NCI-H526 (cell line): ENCODE results near the gene PTPRO.

ENCODE experiments used
- DNase-seq, 2 experiments: peaks; one replicate each; lab custom pipeline; 2025; lab: John Stamatoyannopoulos, UW

Gene PTPRO

DNA sequence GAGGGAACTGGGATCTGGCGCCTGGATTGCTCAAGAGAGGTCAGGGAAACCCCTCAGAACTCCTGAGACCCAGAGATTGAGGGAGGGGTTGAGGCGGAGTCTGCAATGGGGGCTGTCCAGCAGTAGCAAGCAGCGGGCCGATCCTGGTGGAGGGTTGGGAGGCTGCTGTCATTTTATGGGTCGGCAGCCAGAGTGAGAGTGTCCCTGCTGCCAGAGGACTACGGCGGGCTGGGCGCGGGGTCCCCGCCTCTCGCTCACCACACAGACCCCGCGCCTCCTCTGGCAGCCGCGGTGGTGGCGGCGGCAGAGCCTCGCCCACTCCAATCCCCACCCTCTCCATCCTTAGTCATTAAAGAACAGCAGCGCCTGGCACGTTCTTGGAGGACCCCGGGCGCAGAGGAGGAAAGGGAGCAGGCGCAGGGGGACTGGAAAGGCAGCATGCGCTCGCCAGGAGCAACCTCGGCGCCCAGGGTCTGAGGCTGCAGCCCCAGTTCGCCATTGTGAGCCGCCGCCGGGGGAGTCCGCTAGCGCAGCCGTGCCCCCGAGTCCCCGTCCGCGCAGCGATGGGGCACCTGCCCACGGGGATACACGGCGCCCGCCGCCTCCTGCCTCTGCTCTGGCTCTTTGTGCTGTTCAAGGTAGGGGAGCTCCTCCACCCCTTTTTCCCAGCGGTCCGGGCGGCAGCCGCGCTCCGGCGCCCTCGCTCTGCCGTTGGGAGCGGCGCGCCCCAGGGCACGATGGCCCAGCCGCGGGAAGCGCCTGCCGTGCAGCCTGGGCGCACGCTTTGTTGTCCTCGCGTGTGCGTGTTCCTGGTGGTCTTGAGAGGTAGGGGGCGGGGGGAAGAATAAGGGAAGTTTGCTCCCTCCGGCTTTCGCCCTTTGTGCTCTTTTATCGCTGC is at the start of gene PTPRO:
TSS of gene PTPRO (plus strand) at position 345 of the 898 bp plus-strand sequence.
- peak; percentile 64 to 81 for DNase-seq

DNA sequence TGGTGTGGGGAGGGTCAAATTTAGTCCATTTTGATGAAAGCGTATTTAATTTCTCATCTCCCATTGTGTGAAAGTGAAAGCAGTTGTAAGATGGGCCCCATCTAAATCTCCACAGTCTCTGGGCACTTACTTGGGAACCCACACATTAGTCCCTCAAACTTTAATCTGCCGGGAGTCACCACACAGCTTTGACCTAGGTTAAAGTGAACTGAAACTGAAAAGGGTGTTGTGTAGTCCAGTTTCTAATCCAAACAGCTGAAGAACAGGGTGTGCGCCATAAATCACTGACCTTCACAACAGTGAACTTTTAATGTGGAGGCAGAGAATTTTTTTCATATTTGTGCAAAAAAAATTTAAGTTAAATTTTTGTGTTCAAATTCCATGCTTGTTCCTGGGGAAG is 48.4 kb upstream of the PTPRO start:
- DNase-seq, result no peak

DNA sequence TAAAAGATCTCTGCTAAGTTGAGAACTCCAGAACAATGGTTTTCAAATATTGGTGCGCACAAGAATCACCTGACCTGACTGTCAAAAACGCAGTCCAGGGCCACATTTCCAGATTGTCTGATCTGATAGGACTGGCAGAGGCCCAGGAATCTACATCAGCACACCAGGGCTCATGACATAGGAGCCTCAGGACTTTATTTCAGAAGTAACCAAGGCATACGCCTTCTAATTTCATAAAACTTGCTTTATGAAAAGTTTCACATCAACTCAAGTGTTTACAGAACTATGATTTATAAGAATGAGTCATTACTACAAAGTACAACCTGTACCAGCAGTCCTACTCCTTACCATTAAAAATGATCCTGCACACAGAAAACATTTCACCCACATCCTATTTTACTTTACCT is 47.7 kb upstream of the PTPRO start:
- no peak for DNase-seq

DNA sequence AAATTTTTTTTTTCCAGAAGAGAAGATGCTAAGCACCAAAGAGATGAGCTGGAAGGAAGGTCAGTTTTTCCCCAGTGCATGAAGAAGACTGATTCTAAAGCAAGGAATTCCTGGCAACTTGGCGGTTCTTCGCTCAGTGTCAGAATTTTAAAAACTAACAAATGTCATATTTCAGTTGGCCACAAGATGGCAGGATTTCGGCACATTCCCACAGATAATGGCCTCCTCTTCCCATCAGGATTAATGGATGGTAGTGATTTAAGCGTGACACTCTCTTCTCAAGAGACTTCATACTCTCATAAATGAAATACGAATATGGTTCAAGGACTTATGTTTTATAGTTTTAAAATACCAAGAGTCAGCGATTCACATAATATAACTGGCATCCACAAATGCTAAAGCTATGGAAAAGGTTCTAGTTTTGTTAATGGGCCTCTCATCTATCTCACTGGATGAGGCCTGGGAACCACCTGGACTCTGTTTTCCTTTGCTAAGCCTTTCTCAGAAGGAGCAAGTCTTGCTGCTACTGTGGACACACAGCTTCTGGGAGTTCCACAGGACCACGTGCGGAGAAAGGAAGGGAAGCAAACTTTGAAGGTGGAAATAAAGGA is 46.1 kb upstream of the PTPRO start:
- peak in 1 of 2 experiments; percentile 53 for DNase-seq

DNA sequence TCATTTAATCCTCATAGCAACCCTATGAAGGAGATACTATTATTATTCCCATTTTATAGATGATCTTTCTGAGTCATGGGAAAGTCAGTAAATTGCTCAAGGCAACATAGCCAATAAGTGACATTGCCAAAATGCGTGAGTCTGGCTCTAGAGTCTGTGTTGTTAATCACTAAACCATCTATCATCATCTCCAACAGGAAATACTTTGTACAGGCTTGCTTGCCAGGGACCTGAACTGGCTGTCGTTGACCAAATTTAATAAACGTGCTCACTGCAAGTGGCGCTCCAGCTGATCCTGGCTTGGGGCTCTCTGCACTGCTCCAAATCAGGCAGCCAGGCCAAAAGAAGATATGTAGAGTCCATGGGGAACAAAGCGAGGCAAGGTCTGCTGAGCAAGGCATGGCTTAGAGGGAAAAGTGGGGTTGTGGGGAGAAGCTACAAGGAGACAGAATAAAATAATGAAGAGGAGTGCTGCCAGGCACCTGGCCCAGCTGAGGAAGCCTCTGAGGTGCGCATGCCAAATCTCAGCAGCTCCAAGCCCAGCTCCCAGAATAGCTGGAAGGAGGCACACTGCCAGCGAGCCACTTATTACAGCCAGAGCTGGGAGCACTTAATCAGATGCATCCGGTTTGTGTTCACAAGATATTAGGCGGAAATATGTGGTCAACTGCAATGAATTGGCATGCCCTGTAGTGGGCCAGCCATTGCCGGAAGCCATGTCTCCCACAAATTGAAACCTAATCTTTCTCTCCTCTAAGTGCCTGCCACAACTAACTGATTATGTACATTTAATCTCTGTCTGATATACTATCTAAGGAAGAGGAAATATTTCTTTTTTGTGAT is 43.3 kb upstream of the PTPRO start:
- no peak for DNase-seq

DNA sequence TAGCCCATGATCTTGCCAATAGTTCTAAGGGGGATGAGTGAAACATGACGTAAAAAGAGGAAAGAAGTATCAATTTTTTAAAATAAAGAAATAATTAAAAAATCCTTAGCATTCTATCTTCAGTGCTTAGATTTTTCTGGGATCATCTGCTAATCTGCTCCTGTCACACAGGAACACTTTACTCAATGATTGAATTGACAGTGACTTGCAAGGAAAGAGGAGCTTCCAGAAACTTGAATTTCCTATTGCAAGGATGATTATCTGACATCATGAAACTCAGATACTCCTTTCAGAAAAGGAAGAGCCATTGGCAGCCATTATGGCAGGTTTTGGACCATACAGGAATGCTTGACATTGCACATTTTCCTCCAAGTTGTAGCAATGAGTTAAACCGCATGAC is 41.4 kb upstream of the PTPRO start:
- DNase-seq, result no peak

DNA sequence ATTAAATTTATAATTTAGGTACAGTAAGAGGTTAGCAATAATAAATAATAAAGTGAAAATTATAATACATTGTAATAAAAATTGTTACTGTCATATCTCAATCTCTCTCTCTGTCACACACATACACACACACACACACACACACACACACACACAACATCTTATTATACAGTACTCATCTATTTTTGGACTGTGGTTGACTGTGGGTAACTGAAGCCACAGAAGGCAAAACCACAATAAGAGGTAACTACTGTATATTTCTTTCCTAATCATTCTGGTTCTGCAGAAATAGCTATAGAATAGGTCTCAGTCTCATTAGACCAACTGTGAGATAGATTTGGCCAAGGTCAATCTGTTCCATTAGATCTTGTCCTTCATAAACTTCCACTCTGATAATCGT is 33.1 kb upstream of the PTPRO start:
- no peak for DNase-seq

DNA sequence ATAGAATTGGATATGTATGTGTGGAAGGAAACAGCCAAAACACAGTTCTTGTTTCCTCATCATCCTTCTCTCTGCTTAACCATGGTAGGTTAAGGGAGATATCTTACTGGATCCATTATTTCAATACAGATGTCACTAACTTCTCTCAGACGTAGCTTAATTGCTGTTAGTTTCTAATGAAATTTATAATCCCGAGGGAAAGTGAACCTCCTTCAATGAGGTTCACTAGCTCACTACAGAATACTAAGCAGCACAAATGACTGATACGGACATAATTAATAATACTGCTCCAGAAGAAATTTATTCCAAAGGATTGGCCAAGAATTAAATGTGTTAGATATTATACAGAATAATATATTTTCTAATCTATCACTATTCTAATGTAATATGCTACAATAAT is 28.6 kb upstream of the PTPRO start:
- DNase-seq, result no peak

DNA sequence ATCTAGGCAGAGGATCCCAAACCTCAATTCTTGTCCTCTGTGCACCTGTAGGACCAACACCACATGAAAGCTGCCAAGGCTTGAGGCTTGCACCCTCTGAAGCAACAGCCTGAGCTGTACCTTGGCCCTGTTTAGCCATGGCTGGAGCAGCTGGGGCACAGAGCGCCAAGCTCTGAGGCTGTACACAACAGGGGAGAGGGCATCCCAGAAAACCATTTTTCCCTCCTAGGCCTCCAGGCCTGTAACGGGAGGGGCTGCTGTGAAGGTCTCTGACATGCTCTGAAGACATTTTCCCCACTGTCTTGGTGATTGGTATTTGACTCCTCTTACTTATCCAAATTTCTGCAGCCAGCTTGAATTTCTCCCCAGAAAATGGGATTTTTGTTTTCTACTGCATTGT is 22.4 kb upstream of the PTPRO start:
- no peak for DNase-seq

DNA sequence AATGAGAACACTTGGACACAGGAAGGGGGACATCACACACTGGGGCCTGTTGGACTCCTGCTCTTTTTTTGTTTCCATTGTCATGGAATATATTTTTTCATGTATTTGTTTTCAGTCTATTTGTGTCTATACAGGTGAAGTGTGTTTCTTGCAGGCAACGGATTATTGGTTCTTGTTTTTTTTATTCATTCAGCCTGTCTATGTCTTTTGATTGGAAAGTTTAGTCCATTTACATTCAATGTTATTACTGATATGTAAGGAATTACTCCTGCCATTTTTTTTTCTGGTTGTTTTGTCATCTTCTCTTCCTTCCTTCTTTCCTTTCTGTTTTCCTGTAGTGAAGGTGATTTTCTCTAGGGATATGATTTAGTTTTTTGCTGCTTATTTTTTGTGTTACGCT is 18.0 kb upstream of the PTPRO start:
- no peak for DNase-seq

DNA sequence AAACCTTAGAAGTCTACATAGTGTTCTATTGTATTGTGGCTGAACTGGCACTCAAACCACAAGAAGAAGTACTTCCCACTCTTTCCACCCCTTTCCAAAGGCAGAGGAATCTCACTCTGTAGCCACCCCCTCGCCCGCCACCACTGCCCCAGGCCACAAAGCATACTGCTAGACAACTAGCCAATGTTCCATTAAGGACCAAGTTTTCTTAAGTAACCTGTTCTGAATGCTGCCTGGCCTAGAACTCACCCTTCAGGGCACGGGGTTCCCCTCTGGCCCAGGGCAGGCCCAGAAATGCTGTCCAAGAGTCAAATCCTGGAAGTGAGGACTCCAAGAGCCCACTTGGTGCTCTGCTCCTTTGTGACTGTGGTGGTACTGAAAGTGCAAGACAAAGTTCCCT is 15.7 kb upstream of the PTPRO start:
- no peak for DNase-seq

DNA sequence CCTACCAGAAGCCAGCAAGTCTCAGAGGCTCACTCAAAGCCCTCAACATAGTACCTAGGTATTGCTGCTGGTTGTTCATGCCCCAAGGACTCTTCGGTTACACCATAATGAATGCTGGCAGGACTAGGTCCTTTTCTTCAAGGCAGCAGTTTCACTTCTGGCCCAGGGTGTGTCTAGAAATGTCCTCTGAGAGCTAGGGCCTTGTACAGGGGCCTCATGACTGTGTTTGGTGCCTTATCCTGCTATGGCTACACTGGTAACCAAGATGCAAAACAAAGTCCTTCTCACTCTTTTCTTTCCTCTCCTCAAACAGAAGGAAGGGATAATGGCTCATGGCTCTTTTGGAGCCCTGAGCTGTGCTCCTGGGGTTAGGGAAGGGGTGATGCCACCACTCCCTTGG is 15.2 kb upstream of the PTPRO start:
- no peak for DNase-seq

DNA sequence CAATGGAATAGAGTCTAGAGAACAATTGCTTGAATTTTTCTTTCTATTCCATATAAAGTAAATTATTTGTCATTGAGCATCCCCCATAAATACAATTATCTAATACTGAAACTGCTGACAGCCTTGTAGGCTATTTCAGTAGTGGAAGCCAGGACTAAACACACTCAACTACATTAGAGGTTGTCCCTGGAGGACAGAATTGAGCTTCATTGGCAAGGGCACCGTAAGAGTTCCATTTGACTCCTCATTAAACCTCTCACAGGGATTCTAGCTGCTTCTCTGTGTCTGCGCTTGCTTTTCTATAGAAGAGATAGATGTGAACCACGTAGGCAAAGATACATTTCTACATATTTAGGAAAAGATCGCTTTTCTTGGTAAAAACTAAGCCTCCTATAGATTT is 3.5 kb upstream of the PTPRO start:
- DNase-seq, result no peak

DNA sequence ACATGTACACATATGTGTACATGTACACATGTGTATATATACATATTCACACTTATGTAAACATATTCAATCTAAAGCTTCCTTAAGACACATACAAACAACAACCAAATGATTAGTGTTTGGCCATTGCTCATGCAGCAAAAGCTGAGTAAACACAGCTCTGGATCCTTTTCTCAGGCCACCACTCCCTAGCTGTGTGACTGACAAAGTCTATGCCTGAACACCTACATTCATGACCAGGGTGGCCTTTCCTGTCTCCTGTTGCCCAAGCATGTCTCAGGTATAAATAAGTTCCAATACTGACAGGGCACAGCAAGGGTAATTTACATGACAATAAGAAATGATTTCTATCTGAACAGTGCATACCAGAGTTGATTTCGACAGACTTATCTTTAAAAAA is 1.4 kb upstream of the PTPRO start:
- DNase-seq, result no peak

DNA sequence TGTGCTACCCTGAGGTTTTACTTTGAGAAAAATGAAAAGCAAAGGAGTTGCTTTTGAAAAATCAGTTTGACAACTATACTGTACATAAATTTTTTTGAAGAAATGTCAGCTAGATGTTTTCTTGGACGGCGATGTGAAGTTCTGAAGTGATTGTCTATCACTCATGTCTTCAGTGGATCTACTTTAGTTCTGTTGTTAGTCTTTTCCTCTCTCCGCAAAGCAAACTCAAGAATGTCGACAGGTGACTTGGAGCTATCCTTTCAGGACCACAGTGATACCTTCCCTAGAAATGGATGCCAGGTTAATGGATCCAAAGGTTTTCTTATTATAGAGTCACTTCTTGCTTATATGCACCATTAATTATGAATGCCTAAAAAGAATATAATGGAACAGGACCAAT is 1.2 kb downstream of the PTPRO start:
- DNase-seq, result peak in 1 of 2 experiments; percentile 15

DNA sequence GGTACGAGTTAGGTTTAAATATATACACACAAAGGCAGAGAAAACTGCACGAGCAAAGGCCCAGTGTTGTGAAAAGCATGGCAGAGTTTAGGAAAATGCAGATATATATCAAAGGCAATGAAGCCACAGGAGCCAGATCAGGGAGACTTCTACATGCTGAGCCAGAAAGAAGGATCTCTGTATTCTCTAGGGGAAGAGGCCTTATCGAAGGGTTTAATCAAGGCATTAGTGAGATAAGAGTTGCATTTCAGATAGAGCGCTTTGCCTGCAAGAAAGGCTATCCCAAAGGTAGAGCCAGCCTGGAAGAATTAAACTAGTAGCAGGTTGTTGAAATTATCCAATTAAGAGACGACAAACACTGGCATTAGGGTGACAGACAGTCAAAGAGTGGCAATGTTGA is 7.6 kb downstream of the PTPRO start:
- no peak for DNase-seq

DNA sequence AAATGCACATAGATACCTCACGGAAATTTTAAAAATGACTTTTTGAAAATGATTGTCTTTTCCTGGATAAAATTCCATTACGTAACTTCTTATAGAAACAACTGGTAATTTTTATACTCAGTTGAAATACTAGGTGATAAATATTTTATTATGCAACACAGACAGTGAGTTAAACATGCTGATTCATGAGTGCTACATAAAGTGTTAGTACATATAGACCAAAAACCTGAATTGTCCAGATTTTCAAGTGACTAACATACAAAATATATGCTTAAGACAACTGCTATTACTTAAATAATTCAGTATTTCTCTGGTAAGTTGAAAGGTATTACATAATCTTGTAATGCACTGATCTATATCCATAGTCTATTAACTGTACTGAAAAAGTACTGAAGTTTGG is 11.9 kb downstream of the PTPRO start:
- no peak for DNase-seq

DNA sequence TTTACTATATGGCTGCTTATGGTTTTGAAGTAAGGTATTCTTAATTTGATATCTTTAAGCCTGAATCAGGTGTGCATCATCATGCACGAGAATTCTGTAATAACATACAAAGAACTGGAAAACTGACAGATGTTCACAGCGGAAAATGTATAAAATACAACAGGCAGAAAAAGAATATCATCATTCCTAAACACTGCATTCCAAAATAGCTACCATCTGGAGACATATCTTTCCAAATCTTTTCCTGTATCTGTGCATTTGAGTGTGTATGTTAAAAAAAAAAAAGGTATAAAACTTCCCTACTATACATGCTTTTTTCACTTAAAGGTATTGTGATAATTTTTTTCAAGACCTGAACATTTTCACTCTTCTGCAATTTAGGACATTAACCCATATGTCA is 13.7 kb downstream of the PTPRO start:
- no peak for DNase-seq

DNA sequence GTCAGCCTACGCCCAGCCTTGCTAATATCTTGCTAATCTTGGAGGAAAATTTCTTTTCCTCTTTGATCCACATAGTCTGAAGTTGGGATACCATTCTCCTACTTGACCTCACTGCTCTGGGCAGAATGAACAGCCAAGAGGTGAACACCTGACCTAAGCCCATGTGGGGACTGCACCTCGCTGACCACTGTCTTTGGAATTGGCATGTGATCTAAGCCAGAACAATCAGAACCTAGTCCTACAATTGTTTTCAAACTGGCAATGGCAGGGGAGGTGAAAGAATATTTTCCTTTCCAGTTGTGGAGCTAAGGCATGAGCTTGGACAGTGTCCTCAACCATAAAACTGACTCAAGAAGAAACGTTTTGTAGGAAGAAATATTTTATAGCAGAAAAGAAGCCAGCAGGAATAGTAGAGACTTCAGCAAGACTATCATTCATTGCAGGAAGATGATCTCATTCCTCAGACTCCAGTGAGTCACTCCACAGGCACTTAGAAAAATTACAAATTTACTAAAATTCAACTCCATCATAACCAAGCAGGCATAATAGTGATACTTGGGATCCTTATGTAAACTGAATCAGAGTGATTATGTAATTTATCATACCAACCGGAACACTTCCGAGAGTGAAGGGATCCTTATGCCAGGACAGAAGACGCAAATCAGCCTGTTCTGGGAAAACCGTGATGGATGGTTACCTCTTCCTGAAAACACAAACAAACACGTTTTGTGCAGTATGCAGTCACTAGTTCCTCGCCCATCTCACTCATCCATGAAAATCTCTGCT is 14.7 kb downstream of the PTPRO start:
- no peak for DNase-seq

DNA sequence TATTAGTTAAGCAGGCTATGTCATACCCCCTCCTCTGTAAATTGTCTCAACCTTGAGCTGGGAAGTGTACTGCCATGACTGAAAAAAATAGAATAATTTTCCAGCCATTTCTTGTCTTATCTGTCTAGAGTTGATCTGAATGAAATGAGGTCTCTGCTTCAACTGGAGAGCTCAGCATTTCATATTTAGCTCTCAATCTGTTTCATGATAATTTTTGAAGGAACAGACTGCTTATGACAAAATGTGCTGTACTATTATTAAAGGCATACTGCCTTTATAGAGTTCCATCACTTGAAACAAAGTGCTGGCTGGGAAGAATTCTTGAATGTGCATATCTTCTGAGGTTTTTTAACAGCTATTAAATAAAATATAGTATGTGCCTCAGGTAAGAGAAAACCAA is 19.1 kb downstream of the PTPRO start:
- DNase-seq, result no peak

DNA sequence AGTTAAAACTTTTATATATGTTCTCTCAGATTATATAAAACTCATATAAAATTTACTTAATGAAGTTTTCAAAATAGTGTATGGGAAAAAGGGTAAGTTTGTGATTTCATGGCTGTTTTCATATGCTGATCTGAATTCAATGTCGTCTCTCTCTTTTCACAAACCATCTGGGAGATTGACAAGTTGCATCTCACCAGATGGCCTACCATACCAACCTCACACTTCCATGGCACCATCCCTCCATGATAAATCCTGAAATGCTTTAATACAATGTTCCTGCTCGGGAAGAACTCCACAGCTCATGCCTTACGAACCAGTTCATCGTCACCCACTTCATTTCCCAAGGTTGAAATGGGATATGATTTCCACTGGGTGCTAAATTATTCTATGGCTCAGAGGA is 22.3 kb downstream of the PTPRO start:
- no peak for DNase-seq

DNA sequence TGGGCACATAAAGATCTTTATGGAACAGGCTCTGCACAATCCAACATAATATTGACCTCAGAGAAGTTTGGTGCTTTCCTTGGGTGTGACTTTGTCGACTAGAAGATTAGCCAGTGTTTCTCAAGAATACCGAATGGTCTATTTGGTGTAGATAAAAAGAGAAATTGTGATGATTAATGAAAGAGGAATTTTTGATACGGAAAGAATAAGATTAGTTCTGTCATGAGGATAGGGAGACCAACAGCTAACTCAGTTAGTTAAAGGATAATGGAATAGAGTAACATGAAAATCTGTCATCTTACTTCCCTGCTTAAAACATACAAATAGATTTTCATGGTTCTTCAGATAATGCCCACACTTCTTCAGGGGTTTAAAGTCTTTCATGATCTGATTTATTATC is 24.2 kb downstream of the PTPRO start:
- DNase-seq, result no peak
